Neural cell (in vitro differentiated cells): Measurements from ENCODE around the gene OXCT1. TPM values are rescaled to one million over a fixed set of nuclear protein-coding genes. Genes with fewer than 3 reads are reported as not detected.
"Not testable (repeated sequence)": the region's sequence is repeated elsewhere in the genome, so short reads cannot be mapped to it uniquely, and the experiment has no call there.

Experiments used
- H2AFZ ChIP-seq: fragments of 200-600, 300-800 bp; sonication (generic), shearing (Covaris generic); 2 replicates; pipeline ENCODE4 v1.6.0; 2014; ENCODE audit warnings: low read depth, mild to moderate bottlenecking, antibody characterized with exemption, low read length, moderate library complexity
- H3F3A ChIP-seq: fragments of 200-600 bp; shearing (Covaris generic); 2 replicates; pipeline ENCODE4 v1.6.1; 2016; ENCODE audit warnings: mild to moderate bottlenecking, moderate library complexity, mixed read lengths, antibody characterized with exemption, low read length; ENCODE audit not compliant: insufficient read depth, poor library complexity, severe bottlenecking
- H3K27ac ChIP-seq: fragments of 200-600, 300-800 bp; sonication (generic), shearing (Covaris generic); 2 replicates; pipeline ENCODE4 v1.5.1; 2014; ENCODE audit warnings: mild to moderate bottlenecking, low read length, moderate library complexity
- H3K27me3 ChIP-seq: fragments of 300-800, 200-600 bp; sonication (generic), shearing (Covaris generic); 2 replicates; pipeline ENCODE4 v1.6.0; 2014; ENCODE audit warnings: mild to moderate bottlenecking, low read depth, low read length, moderate library complexity; ENCODE audit not compliant: insufficient read depth
- H3K36me3 ChIP-seq: fragments of 300-800, 200-600 bp; sonication (generic), shearing (Covaris generic); 2 replicates; pipeline ENCODE4 v1.5.1; 2014; ENCODE audit warnings: mild to moderate bottlenecking, antibody characterized with exemption, low read length, moderate library complexity; ENCODE audit not compliant: insufficient read depth
- H3K4me2 ChIP-seq: fragments of 300-800, 200-600 bp; sonication (generic), shearing (Covaris generic); 2 replicates; pipeline ENCODE4 v1.6.0; 2014; ENCODE audit warnings: mild to moderate bottlenecking, low read length
- H3K4me3 ChIP-seq: fragments of 300-800, 200-600 bp; sonication (generic), shearing (Covaris generic); 2 replicates; pipeline ENCODE4 v1.5.1; 2014; ENCODE audit warnings: mild to moderate bottlenecking, low read length, moderate library complexity
- H3K79me2 ChIP-seq: fragments of 200-600 bp; shearing (Covaris generic); replicated peaks from 2 replicates; pipeline ENCODE4 v1.6.0; 2014; ENCODE audit warnings: mild to moderate bottlenecking, low read length, moderate library complexity; ENCODE audit not compliant: insufficient read depth
- H3K9ac ChIP-seq: fragments of 300-800, 200-600 bp; sonication (generic), shearing (Covaris generic); 2 replicates; pipeline ENCODE4 v1.6.1; 2016; ENCODE audit warnings: mild to moderate bottlenecking, low read length, mixed read lengths
- H3K9me2 ChIP-seq: fragments of 200-600 bp; shearing (Covaris generic); 2 replicates; pipeline ENCODE4 v1.6.1; 2016; ENCODE audit warnings: mild to moderate bottlenecking, low read length, mixed read lengths; ENCODE audit not compliant: insufficient read depth
- H3K9me3 ChIP-seq: fragments of 200-600, 300-800 bp; sonication (generic), shearing (Covaris generic); 2 replicates; pipeline ENCODE4 v1.6.1; 2016; ENCODE audit warnings: mild to moderate bottlenecking, mixed run types, low read length, moderate library complexity, mixed read lengths
- H4K20me1 ChIP-seq: fragments of 200-600 bp; shearing (Covaris generic); 2 replicates; pipeline ENCODE4 v1.6.1; 2016; ENCODE audit warnings: mild to moderate bottlenecking, mixed run types; ENCODE audit not compliant: insufficient read depth
- CTCF ChIP-seq: fragments of 450-650 bp; IDR thresholded peaks from 2 replicates; pipeline ENCODE4 v1.5.1; 2014; ENCODE audit warnings: antibody characterized with exemption, mild to moderate bottlenecking, moderate library complexity; ENCODE audit not compliant: poor library complexity, severe bottlenecking
- EP300 ChIP-seq: fragments of 450-650 bp; conservative IDR thresholded peaks from 2 replicates; pipeline ENCODE4 v1.6.1; 2014; ENCODE audit warnings: antibody characterized with exemption, mild to moderate bottlenecking, moderate library complexity; ENCODE audit not compliant: poor library complexity, severe bottlenecking
- EZH2 ChIP-seq: fragments of 200-600, 300-800 bp; shearing (Covaris generic), sonication (generic); IDR thresholded peaks from 2 replicates; pipeline ENCODE4 v1.6.1; 2014; ENCODE audit warnings: antibody characterized with exemption, low read length, borderline replicate concordance, mild to moderate bottlenecking; ENCODE audit not compliant: insufficient read depth, poor library complexity, severe bottlenecking
- MXI1 ChIP-seq: fragments of 450-650 bp; conservative IDR thresholded peaks from 2 replicates; pipeline ENCODE4 v1.6.1; 2014; ENCODE audit warnings: antibody characterized with exemption, mild to moderate bottlenecking; ENCODE audit not compliant: poor library complexity, severe bottlenecking
- POLR2AphosphoS5 ChIP-seq: IDR thresholded peaks from 2 replicates; pipeline ENCODE4 v1.6.1; 2012
- RAD21 ChIP-seq: fragments of 450-650 bp; conservative IDR thresholded peaks from 2 replicates; pipeline ENCODE4 v1.6.1; 2014; ENCODE audit warnings: antibody characterized with exemption, mild to moderate bottlenecking, moderate library complexity
- SMC3 ChIP-seq: fragments of 450-650 bp; conservative IDR thresholded peaks from 2 replicates; pipeline ENCODE4 v1.6.1; 2014; ENCODE audit warnings: antibody characterized with exemption, mild to moderate bottlenecking, moderate library complexity; ENCODE audit not compliant: poor library complexity
- TAF1 ChIP-seq: IDR thresholded peaks from 2 replicates; pipeline ENCODE4 v1.6.1; 2012; ENCODE audit warnings: low read depth
- polyA plus RNA-seq: library from polyadenylated mRNA; depleted of rRNA; stranded (reverse); fragments of >200 nt; gene quantifications from 2 replicates; pipeline ENCODE4 v1.2.3, GENCODE V29; 2014
- TF ChIP-seq, protein P1 (sequence below): IDR thresholded peaks from 2 replicates; pipeline ENCODE4 v1.6.1; 2012; ENCODE audit warnings: borderline replicate concordance

The OXCT1 gene
- polyA plus RNA-seq, 1 donor from 2014 or later: 90.5 TPM

DNA sequence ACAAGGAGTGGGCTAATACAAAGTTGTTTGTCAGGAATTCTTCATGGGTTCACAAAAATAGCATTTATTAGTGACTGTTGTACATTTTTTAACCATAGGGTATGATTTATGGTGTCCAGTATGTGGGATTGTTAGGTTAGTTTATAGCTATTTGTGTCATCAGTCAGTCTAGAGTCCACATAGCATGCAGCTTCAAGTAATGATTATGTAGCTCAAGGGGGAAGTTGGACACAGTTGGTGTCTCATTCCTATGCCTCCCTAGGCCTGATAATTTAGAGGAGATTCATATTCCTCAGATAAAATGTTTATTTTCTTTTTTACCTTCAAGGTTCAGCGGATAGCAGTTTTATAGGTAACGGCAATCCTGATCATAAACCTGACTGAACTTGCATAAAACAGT is 153.8 kb downstream of the OXCT1 start:
- no peak overlapping the region for H3K27ac ChIP-seq
- TF ChIP-seq RAD21 (no peak), EP300 (no peak), POLR2AphosphoS5 (no peak), EZH2 (no peak), SMC3 (no peak), MXI1 (no peak), TAF1 (no peak), CTCF (no peak)
- TF ChIP-seq, protein P1, sequence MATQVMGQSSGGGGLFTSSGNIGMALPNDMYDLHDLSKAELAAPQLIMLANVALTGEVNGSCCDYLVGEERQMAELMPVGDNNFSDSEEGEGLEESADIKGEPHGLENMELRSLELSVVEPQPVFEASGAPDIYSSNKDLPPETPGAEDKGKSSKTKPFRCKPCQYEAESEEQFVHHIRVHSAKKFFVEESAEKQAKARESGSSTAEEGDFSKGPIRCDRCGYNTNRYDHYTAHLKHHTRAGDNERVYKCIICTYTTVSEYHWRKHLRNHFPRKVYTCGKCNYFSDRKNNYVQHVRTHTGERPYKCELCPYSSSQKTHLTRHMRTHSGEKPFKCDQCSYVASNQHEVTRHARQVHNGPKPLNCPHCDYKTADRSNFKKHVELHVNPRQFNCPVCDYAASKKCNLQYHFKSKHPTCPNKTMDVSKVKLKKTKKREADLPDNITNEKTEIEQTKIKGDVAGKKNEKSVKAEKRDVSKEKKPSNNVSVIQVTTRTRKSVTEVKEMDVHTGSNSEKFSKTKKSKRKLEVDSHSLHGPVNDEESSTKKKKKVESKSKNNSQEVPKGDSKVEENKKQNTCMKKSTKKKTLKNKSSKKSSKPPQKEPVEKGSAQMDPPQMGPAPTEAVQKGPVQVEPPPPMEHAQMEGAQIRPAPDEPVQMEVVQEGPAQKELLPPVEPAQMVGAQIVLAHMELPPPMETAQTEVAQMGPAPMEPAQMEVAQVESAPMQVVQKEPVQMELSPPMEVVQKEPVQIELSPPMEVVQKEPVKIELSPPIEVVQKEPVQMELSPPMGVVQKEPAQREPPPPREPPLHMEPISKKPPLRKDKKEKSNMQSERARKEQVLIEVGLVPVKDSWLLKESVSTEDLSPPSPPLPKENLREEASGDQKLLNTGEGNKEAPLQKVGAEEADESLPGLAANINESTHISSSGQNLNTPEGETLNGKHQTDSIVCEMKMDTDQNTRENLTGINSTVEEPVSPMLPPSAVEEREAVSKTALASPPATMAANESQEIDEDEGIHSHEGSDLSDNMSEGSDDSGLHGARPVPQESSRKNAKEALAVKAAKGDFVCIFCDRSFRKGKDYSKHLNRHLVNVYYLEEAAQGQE: no peak
- H3K4me3 ChIP-seq: no peak overlapping the region
- no peaks in the 10 kb centered on the region for H3K36me3 ChIP-seq
- no peaks in the 10 kb centered on the region for H3K79me2 ChIP-seq
- no peaks in the 10 kb centered on the region for H3K27me3 ChIP-seq
- H3K9ac ChIP-seq: no peak overlapping the region
- H3K9me2 ChIP-seq: no peaks in the 10 kb centered on the region
- no peak overlapping the region for H2AFZ ChIP-seq
- H3K9me3 ChIP-seq: no peaks in the 10 kb centered on the region
- H4K20me1 ChIP-seq: no peaks in the 10 kb centered on the region
- no peaks in the 10 kb centered on the region for H3F3A ChIP-seq
- no peak overlapping the region for H3K4me2 ChIP-seq

DNA sequence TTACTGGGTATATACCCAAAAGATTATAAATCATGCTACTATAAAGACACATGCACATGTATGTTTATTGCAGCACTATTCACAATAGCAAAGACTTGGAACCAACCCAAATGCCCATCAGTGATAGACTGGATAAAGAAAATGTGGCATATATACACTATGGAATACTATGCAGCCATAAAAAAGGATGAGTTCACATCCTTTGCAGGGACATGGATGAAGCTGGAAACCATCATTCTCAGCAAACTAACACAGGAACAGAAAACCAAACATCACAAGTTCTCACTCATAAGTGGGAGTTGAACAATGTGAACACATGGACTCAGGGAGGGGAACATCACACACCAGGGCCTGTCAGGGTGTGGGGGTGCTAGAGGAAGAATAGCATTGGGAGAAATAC is 155.8 kb downstream of the OXCT1 start:
- H3K9me2 ChIP-seq, H3K4me2 ChIP-seq, H3K9me3 ChIP-seq, H2AFZ ChIP-seq, H3K27ac ChIP-seq, H3K79me2 ChIP-seq, H3K9ac ChIP-seq, H3K4me3 ChIP-seq, H3K27me3 ChIP-seq, H3F3A ChIP-seq, H3K36me3 ChIP-seq, H4K20me1 ChIP-seq: not testable (repeated sequence)

- Histone ChIP-seq H3K4me3 (no peak overlapping the region), H3F3A (no peaks in the 10 kb centered on the region), H3K9ac (no peak overlapping the region), H4K20me1 (no peaks in the 10 kb centered on the region), H3K9me2 (no peaks in the 10 kb centered on the region), H2AFZ (no peak overlapping the region), H3K27me3 (no peaks in the 10 kb centered on the region), H3K9me3 (no peaks in the 10 kb centered on the region), H3K79me2 (no peaks in the 10 kb centered on the region), H3K36me3 (no peaks in the 10 kb centered on the region), H3K4me2 (no peak overlapping the region), H3K27ac (no peak overlapping the region)
- no peak for TF ChIP-seq RAD21
- no peak for TF ChIP-seq CTCF
- TF ChIP-seq POLR2AphosphoS5: no peak
- no peak for TF ChIP-seq MXI1
- no peak for TF ChIP-seq SMC3
- TF ChIP-seq EZH2: no peak
- no peak for TF ChIP-seq TAF1
These were observed 161.7 kb downstream of the OXCT1 start for GRCh38 chr5:41708604-41708940.
